HG02588 (cell line): ENCODE measurements around the gene PLA2G12A.
"Not testable (repeated sequence)": the region's sequence is repeated elsewhere in the genome, so short reads cannot be mapped to it uniquely, and the experiment has no call there.

ENCODE experiments used
- ATAC-seq: cut with Tn5 transposase; IDR thresholded peaks from one replicate; pipeline ENCODE4 v1.9.1; 2021; ENCODE audit warnings: mild to moderate bottlenecking, moderate library complexity; ENCODE audit not compliant: unreplicated experiment

The PLA2G12A gene

DNA sequence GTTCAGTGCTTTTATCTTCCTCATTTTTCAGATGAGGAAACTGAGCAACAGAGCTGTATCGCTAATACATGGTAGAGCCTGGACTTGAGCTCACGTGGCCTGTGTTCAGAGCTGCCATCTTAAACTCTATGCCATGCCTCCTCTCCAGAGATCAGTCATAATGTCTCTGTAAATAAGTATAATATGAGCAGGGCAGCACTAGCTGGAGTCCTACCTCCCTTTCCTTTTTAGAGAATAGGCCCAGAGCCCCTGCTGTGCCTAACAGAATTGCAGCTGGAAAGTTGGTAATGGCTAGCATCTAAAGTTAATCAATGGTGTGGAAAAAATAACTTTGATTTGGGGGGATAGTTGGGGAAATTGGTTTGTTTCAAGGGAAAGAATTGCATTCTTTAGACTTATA lies 47.0 kb downstream of the PLA2G12A start:
- ATAC-seq: no peak

DNA sequence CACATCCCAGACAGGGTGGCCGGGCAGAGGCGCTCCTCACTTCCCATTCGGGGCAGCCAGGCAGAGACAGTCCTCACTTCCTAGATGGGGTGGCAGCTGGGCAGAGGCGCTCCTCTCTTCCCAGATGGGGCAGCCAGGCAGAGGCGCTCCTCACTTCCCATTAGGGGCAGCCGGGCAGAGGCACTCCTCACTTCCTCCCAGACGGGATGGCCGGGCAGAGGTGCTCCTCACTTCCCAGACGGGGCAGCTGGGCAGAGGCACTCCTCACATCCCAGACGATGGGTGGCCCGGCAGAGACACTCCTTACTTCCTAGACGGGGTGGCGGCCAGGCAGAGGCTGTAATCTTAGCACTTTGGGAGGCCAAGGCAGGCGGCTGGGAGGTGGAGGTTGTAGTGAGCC lies 50.9 kb downstream of the PLA2G12A start:
- ATAC-seq: not testable (repeated sequence)

DNA sequence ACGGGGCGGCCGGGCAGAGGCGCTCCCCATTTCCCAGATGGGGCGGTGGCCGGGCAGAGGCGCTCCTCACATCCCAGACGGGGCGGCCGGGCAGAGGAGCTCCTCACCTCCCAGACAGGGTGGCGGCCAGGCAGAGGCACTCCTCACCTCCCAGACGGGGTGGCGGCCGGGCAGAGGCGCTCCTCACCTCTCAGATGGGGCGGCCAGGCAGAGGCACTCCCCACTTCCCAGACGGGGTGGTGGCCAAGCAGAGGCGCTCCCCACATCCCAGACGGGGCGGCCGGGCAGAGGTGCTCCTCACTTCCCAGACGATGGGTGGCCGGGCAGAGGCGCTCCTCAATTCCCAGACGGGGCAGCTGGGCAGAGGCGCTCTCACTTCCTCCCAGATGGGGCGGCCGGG lies 51.4 kb downstream of the PLA2G12A start:
- not testable (repeated sequence) for ATAC-seq

DNA sequence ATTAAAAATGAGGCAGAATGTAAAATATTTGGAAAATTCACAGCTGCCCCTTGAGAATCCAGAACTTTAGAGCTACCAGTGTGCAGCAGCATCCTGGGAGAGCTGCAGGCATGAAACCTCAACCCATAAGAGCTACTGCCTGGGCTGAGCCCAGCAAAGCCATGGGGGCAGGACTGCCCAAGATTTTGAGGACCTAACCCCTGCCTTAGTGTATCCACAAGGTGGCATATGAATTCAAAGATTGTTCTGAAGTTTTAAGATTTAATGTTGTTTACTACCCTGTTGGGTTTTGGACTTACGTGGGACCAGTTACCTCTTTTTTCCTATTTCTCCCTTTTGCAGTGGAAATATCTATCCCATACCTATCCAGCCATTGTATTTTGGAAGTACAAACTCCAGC lies 53.0 kb downstream of the PLA2G12A start:
- ATAC-seq: no peak

DNA sequence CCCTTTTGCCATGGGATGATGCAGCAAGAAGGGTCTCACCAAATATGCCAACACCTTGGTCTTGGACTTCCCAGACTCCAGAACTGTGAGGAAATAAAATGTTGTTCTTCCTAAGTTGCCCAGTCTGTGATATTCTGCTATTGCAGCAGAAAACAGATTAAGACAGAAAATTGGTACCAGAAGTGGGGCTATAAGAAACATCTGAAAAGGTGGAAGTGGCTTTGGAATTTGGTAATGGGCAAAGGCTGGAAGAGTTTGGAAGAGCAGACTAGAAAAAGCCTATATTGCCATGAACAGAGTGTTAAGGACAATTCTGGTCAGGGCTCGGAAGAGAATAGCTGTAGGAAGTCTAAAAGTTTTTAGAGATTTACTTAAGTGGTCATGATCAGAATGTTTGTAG lies 54.0 kb downstream of the PLA2G12A start:
- no peak for ATAC-seq

DNA sequence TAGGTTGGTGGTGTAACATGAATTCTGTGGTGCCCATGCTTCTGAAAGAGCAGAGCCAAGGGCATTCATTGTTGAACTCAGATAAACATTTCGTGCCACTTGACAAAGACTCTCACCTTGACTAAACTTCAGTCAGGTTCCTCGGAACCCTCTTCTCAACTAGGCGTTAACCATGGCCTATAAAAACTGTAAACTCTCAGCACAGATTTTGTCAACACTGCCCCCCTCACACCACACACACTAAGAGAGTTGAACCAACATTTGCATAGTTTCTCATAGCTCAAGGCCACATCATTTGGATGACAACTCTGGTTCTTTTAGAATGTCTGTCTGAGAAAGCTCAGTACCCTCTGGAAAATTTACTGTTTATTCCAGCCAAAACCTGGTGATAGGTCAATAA lies 54.7 kb downstream of the PLA2G12A start:
- peak; percentile 72 for ATAC-seq

DNA sequence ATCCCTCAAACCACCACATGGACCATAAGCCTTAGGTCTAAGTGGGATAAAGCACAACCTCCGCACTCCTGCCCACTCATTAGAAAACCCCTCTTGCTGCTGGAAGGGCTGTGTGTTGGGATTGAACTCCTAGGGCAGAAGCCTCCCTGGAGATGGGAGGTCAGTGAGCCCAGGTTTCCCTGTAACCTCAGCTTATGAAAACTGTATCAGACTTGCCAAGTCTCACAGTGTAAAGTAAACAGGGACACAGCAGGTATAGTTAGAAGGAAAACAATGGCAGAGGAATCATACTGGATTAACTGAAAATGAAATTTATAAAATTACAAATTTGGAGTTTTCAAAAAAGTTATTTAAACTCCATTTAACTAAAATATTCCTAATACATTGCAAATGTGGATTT lies 56.6 kb downstream of the PLA2G12A start:
- no peak for ATAC-seq

DNA sequence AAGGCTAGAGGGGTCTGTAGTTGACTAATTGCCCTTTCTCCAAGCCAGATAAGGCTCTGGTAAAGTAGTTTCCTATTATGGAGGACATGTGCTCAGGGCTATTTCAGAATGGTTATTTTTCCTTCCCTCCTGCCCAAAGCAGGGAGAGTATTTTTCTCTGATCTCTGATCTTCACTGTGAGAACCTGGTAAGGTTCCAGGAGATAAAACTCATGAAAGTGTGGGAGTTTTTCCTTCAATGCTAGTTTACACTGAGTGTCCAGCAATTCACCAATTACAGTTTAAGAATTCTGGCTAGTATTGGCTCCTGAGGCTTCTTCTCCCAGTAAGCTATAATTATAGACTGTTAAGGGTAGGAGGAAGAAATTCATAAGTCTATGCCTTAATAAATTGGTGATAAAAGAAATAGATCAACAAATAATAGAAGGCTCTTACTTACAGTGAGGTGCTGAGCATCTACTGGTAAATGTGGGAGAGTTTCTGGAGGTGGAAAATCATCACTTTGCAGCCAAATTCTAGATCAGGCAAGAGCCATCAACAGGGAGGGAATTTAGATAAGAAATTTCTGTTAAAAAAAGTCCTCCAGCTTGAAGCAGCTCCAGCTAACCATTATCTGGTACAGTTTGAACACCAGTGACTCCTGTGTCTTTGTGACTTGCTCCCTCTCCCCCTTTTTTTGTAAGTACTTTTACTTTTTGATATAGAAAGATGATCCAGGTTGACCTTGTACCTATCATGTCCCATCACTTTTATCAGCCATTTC lies 57.5 kb downstream of the PLA2G12A start:
- ATAC-seq: no peak

DNA sequence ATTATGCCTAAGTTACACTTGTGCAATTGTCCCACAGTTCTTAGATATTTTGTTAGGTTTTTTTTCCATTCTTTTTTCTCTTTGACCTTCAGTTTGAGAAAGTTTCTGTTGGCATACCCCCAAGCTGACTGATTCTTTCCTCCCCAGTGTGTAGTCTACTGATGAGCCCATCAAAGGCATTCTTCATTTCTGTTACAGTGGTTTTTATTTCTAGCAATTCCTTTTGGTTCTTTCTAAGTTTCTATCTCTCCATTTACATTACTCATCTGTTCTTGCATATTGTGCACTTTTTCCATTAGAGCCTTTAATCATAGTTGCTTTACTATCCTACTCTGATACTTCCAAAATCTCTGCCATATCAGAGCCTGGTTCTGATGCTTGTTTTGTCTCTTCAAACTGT lies 58.5 kb downstream of the PLA2G12A start:
- ATAC-seq: no peak

DNA sequence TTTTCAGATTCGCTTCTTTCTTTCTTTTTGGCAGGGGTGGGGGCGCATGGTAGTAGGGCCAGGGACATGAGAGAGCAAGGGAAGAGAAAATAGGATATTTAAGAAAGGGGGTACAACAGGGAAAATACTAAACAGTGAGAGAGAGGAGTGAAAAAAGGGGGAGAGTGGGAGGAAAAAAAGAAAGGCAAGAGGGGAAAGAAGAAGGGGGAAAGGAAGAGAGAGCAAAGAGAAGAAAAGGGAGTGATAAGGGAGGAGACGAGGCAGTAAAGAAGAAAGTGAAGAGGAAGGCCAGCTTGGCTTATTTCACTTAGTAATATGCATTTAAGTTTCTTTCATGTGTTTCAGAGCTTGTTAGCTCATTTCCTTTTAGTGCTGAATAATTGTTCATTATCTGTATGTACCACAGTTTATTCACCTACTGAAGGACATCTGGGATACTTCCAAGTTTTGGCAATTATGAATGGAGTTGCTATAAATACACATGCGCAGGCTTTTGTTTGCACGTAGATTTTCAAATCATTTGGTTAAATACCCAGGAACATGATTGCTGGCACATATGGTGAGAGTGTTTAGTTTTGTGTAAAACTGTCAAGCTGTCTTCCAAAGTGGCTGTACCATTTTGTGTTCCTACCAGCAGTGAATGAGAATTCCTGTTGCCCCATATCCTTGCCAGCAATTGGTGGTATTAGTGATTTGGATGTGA lies 63.9 kb downstream of the PLA2G12A start:
- ATAC-seq: no peak

DNA sequence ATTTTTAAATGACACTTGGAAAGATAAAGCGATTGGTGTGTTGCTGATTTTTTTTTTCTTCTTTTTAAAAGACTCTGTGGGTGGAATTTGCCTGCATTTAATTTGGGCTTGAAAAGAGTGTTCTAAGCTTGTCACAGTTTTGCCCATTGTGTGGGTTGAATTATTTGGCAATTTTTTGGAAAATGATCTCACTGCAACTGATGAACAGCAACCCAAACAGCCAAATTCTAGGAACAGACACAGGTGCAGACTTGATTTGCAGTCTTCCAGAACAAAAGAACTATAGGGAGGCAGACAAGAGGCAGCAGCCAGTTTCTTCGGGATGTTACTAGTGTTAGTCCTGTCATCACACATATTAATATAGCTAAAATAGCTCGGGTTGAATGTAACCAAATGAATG lies 67.1 kb downstream of the PLA2G12A start:
- no peak for ATAC-seq

DNA sequence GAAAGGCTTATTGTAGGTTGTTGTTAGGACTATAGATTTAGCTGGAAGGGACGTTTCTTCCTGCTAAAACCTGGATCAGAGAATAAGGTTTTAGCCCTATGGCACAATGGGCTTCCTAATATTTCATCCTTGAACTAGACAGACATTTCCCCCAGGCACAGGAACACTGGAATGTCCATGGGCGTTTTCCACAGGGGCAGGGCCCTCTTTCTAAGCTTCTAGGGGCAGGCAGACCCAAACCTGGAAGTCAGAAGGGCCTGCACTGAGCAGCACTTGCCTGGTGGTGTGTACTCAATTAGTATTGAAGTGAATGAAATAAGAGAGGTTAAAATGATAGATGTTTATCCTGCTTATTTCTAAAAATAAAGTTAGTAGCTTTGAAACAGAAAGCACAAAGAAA lies 67.8 kb downstream of the PLA2G12A start:
- no peak for ATAC-seq
